Thyroid gland (tissue), 4 donors: ENCODE results near the gene SCP2.

Source experiments
- POLR2A ChIP-seq, 2 donors: fragments of 450-650 bp; IDR thresholded peaks; one replicate each; pipeline ENCODE4 v1.6.1; 2017; ENCODE audit warnings: antibody characterized with exemption in 2 of 2, mild to moderate bottlenecking in 2 of 2, moderate library complexity in 1 of 2
- TF ChIP-seq, protein P1 (sequence below), 6 experiments: fragments of 200-600 bp in 3 of 6; fragments of 450-650 bp in 3 of 6; sonication (generic) in 3 of 6; IDR thresholded peaks; one replicate each; pipeline ENCODE4 v1.5.1; 2016 to 2019; ENCODE audit warnings: antibody characterized with exemption in 6 of 6, mild to moderate bottlenecking in 2 of 6, inconsistent platforms in 1 of 6, moderate library complexity in 1 of 6

DNA sequence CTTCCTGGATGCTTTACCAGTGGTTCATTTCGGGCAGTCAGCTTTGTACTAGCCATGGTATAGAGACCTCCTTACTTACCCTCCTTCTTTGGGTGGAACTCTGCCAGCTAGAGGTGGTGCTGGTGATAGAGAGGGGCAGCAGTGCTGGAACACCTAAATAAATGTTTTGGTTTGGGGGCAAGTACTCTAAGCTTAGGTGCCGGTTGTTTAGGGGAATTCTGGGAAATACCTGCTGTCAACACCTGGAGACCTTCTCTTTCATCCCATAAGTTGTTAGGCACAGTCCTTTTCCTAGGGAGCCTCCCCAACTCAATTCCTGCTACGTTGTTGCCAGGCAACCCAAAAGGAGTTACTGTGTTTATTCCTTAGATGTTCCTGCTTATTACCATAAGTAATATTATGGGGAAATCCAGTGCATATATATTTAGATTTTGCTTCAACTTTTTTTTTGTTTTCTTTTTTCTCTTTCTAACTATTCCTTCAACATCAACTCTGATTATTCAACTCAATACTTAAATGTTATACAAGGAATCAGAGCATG is 16.9 kb downstream of the SCP2 start:
- TF ChIP-seq, protein P1, sequence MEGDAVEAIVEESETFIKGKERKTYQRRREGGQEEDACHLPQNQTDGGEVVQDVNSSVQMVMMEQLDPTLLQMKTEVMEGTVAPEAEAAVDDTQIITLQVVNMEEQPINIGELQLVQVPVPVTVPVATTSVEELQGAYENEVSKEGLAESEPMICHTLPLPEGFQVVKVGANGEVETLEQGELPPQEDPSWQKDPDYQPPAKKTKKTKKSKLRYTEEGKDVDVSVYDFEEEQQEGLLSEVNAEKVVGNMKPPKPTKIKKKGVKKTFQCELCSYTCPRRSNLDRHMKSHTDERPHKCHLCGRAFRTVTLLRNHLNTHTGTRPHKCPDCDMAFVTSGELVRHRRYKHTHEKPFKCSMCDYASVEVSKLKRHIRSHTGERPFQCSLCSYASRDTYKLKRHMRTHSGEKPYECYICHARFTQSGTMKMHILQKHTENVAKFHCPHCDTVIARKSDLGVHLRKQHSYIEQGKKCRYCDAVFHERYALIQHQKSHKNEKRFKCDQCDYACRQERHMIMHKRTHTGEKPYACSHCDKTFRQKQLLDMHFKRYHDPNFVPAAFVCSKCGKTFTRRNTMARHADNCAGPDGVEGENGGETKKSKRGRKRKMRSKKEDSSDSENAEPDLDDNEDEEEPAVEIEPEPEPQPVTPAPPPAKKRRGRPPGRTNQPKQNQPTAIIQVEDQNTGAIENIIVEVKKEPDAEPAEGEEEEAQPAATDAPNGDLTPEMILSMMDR (IDR thresholded peaks at IDR 0.05) = no peak
- no peak for TF ChIP-seq POLR2A (IDR thresholded peaks at IDR 0.05)
